PC-3 (cell line): ENCODE data around the gene OR2T3.
"Not testable (repeated sequence)": the region's sequence is repeated elsewhere in the genome, so short reads cannot be mapped to it uniquely, and the experiment has no call there.

ENCODE experiments used
- EZH2 ChIP-seq: fragments of 300-600 bp; sonication (generic); IDR thresholded peaks from one replicate; pipeline ENCODE4 v1.6.1; 2017; ENCODE audit warnings: antibody characterized with exemption, mild to moderate bottlenecking, low read length; ENCODE audit not compliant: unreplicated experiment
- EZH2phosphoT487 ChIP-seq: fragments of 300-600 bp; sonication (generic); IDR thresholded peaks from 2 replicates; pipeline ENCODE4 v1.6.1; 2018; ENCODE audit warnings: mild to moderate bottlenecking, antibody characterized with exemption, low read length, borderline replicate concordance
- TF ChIP-seq, protein P1 (sequence below): fragments of 300-600 bp; sonication (generic); conservative IDR thresholded peaks from 2 replicates; pipeline ENCODE4 v1.5.1; 2017; ENCODE audit warnings: antibody characterized with exemption, low read depth, mild to moderate bottlenecking, low read length

DNA sequence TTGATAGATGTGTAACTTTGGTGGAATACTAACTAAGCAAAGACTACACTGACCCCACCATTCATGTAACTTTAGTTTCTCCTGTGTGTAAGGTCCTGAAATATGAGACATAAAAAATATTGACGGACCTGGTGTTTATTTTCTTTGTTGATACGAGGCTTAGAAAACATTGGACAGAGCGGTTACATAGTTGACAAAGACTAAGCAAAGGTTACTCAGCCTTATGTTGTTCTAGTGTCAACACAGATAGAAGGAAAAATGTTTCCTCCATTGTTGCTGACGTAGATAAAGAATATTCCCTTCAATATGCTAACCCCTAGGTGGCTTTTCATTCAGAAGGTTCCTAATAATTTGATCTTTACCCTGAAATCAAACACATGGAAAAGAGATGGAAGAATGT, 18.1 kb upstream of the OR2T3 start:
- TF ChIP-seq, protein P1, sequence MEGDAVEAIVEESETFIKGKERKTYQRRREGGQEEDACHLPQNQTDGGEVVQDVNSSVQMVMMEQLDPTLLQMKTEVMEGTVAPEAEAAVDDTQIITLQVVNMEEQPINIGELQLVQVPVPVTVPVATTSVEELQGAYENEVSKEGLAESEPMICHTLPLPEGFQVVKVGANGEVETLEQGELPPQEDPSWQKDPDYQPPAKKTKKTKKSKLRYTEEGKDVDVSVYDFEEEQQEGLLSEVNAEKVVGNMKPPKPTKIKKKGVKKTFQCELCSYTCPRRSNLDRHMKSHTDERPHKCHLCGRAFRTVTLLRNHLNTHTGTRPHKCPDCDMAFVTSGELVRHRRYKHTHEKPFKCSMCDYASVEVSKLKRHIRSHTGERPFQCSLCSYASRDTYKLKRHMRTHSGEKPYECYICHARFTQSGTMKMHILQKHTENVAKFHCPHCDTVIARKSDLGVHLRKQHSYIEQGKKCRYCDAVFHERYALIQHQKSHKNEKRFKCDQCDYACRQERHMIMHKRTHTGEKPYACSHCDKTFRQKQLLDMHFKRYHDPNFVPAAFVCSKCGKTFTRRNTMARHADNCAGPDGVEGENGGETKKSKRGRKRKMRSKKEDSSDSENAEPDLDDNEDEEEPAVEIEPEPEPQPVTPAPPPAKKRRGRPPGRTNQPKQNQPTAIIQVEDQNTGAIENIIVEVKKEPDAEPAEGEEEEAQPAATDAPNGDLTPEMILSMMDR, result not testable (repeated sequence)
- not testable (repeated sequence) for TF ChIP-seq EZH2phosphoT487, EZH2
